ENCODE data around the gene B4GALNT1. TPM values are rescaled to one million over a fixed set of nuclear protein-coding genes. Genes with fewer than 3 reads are reported as not detected.

The B4GALNT1 gene
- total and polyA plus RNA-seq, 2 of the 13 experiments (the other 11 are each of a cell fraction or from before 2014, with no cell fraction given): 4.5 to 5.4 TPM

DNA sequence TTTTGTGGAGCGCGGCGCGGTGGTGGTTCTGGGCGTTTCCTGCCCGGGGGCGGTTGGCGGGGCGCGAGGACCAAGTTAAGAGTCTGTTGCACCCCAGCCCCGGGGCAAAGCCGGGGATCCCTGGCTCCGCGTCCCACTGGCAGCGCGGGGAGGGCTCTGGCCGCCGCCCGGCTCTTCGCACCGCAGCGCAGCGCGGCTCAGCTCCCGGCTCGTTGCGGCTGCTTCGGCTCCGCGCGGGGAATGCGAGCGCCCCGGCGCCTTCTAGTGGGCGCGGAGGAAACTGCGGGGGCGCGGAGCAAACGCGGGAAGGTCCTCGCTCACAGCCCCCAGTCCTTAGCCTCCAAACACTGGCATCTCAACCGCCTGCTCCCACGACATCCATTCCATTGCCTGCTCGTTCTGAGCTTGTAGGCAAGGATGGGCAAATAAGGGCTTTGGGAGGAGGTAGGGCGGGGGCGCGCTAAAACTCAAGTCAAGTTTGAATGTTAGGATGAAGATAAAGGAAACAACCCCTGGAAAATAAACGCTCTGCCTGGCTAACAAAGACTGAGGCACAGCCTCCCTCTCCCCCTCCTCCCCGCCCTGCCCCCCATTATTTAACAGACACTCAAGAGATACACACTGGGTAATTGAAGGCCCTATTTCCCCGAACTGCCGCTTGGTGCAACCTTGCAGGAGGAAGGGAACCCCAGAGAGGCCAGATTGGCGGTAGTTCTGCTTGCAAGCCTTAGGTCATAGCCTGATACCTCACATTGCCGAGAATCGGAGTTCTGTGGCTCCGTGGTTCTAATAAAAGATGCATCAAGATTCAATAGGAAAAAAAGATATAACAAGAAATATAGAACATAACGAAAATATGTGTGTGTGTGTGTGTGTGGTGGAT is at the start of gene B4GALNT1 (continued):
- TF ChIP-seq, protein P1, sequence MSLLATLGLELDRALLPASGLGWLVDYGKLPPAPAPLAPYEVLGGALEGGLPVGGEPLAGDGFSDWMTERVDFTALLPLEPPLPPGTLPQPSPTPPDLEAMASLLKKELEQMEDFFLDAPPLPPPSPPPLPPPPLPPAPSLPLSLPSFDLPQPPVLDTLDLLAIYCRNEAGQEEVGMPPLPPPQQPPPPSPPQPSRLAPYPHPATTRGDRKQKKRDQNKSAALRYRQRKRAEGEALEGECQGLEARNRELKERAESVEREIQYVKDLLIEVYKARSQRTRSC (CRISPR knock-in tag; IDR thresholded peaks at IDR 0.05; ENCODE audit: low read depth): no peak
- TF ChIP-seq, protein P2, sequence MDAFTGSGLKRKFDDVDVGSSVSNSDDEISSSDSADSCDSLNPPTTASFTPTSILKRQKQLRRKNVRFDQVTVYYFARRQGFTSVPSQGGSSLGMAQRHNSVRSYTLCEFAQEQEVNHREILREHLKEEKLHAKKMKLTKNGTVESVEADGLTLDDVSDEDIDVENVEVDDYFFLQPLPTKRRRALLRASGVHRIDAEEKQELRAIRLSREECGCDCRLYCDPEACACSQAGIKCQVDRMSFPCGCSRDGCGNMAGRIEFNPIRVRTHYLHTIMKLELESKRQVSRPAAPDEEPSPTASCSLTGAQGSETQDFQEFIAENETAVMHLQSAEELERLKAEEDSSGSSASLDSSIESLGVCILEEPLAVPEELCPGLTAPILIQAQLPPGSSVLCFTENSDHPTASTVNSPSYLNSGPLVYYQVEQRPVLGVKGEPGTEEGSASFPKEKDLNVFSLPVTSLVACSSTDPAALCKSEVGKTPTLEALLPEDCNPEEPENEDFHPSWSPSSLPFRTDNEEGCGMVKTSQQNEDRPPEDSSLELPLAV (CRISPR knock-in tag; conservative IDR thresholded peaks at IDR 0.05; ENCODE audit: low read depth): no peak
- TF ChIP-seq, protein P3, sequence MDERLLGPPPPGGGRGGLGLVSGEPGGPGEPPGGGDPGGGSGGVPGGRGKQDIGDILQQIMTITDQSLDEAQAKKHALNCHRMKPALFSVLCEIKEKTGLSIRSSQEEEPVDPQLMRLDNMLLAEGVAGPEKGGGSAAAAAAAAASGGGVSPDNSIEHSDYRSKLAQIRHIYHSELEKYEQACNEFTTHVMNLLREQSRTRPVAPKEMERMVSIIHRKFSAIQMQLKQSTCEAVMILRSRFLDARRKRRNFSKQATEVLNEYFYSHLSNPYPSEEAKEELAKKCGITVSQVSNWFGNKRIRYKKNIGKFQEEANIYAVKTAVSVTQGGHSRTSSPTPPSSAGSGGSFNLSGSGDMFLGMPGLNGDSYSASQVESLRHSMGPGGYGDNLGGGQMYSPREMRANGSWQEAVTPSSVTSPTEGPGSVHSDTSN (CRISPR knock-in tag; IDR thresholded peaks at IDR 0.05): no peak
- TF ChIP-seq, protein P4, sequence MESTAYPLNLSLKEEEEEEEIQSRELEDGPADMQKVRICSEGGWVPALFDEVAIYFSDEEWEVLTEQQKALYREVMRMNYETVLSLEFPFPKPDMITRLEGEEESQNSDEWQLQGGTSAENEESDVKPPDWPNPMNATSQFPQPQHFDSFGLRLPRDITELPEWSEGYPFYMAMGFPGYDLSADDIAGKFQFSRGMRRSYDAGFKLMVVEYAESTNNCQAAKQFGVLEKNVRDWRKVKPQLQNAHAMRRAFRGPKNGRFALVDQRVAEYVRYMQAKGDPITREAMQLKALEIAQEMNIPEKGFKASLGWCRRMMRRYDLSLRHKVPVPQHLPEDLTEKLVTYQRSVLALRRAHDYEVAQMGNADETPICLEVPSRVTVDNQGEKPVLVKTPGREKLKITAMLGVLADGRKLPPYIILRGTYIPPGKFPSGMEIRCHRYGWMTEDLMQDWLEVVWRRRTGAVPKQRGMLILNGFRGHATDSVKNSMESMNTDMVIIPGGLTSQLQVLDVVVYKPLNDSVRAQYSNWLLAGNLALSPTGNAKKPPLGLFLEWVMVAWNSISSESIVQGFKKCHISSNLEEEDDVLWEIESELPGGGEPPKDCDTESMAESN (CRISPR knock-in tag; conservative IDR thresholded peaks at IDR 0.05): 0 out of 2 replicates have a peak, but pooled peaks have one; percentile 51
- TF ChIP-seq CBX5 (CRISPR knock-in tag; IDR thresholded peaks at IDR 0.05; ENCODE audit: borderline replicate concordance) (peak; percentile 45; the same call in 1 of the 2 replicates), ZNF614 (CRISPR knock-in tag; IDR thresholded peaks at IDR 0.05; ENCODE audit: borderline replicate concordance) (peak; percentile 21; the same call in 1 of the 2 replicates), MYNN (CRISPR knock-in tag; IDR thresholded peaks at IDR 0.05; ENCODE audit: low read depth) (no peak), FOXA1 (IDR thresholded peaks at IDR 0.05) (no peak), FOXA1 (CRISPR knock-in tag; IDR thresholded peaks at IDR 0.05) (no peak), ZNF556 (CRISPR knock-in tag; IDR thresholded peaks at IDR 0.05; ENCODE audit: borderline replicate concordance) (peak; percentile 73; the same call in 1 of the 2 replicates), ZFY (CRISPR knock-in tag; IDR thresholded peaks at IDR 0.05) (no peak; the same call in 1 of the 2 replicates), ZNF572 (CRISPR knock-in tag; IDR thresholded peaks at IDR 0.05) (peak; percentile 58; the same call in 1 of the 2 replicates), ZNF549 (CRISPR knock-in tag; IDR thresholded peaks at IDR 0.05) (no peak), ZNF878 (CRISPR knock-in tag; IDR thresholded peaks at IDR 0.05) (no peak)
- TF ChIP-seq, protein P5, sequence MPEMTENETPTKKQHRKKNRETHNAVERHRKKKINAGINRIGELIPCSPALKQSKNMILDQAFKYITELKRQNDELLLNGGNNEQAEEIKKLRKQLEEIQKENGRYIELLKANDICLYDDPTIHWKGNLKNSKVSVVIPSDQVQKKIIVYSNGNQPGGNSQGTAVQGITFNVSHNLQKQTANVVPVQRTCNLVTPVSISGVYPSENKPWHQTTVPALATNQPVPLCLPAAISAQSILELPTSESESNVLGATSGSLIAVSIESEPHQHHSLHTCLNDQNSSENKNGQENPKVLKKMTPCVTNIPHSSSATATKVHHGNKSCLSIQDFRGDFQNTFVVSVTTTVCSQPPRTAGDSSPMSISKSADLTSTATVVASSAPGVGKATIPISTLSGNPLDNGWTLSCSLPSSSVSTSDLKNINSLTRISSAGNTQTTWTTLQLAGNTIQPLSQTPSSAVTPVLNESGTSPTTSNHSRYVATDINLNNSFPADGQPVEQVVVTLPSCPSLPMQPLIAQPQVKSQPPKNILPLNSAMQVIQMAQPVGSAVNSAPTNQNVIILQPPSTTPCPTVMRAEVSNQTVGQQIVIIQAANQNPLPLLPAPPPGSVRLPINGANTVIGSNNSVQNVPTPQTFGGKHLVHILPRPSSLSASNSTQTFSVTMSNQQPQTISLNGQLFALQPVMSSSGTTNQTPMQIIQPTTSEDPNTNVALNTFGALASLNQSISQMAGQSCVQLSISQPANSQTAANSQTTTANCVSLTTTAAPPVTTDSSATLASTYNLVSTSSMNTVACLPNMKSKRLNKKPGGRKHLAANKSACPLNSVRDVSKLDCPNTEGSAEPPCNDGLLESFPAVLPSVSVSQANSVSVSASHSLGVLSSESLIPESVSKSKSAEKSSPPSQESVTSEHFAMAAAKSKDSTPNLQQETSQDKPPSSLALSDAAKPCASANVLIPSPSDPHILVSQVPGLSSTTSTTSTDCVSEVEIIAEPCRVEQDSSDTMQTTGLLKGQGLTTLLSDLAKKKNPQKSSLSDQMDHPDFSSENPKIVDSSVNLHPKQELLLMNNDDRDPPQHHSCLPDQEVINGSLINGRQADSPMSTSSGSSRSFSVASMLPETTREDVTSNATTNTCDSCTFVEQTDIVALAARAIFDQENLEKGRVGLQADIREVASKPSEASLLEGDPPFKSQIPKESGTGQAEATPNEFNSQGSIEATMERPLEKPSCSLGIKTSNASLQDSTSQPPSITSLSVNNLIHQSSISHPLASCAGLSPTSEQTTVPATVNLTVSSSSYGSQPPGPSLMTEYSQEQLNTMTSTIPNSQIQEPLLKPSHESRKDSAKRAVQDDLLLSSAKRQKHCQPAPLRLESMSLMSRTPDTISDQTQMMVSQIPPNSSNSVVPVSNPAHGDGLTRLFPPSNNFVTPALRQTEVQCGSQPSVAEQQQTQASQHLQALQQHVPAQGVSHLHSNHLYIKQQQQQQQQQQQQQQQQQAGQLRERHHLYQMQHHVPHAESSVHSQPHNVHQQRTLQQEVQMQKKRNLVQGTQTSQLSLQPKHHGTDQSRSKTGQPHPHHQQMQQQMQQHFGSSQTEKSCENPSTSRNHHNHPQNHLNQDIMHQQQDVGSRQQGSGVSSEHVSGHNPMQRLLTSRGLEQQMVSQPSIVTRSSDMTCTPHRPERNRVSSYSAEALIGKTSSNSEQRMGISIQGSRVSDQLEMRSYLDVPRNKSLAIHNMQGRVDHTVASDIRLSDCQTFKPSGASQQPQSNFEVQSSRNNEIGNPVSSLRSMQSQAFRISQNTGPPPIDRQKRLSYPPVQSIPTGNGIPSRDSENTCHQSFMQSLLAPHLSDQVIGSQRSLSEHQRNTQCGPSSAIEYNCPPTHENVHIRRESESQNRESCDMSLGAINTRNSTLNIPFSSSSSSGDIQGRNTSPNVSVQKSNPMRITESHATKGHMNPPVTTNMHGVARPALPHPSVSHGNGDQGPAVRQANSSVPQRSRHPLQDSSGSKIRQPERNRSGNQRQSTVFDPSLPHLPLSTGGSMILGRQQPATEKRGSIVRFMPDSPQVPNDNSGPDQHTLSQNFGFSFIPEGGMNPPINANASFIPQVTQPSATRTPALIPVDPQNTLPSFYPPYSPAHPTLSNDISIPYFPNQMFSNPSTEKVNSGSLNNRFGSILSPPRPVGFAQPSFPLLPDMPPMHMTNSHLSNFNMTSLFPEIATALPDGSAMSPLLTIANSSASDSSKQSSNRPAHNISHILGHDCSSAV (CRISPR knock-in tag; IDR thresholded peaks at IDR 0.05; ENCODE audit: borderline replicate concordance): no peak
